Cardiac muscle cell (in vitro differentiated cells and primary cell): ENCODE measurements around the gene AGPAT2. TPM values are rescaled to one million over a fixed set of nuclear protein-coding genes. Genes with fewer than 3 reads are reported as not detected.

Experiments used
- DNase-seq, 2 donors: peaks; one replicate each; pipeline versions ENCODE4 v3.0.0 to v3.0.0-alpha.2; 2010 to 2017; ENCODE audit warnings: low read depth in 1 of 2, low spot score in 1 of 2
- H3K27ac ChIP-seq: fragments of 200-600 bp; sonication (generic); 2 replicates; pipeline ENCODE4 v1.5.1; 2016
- H3K27me3 ChIP-seq: fragments of 200-600 bp; sonication (generic); 2 replicates; pipeline ENCODE4 v1.6.0; 2016; ENCODE audit warnings: control low read depth
- H3K36me3 ChIP-seq: fragments of 200-600 bp; sonication (generic); 2 replicates; pipeline ENCODE4 v1.5.1; 2016; ENCODE audit warnings: control low read depth
- H3K4me1 ChIP-seq: fragments of 200-600 bp; sonication (generic); 2 replicates; pipeline ENCODE4 v1.8.1; 2017; ENCODE audit warnings: low read depth, mild to moderate bottlenecking, mixed run types
- H3K4me3 ChIP-seq: fragments of 200-600 bp; sonication (generic); 2 replicates; pipeline ENCODE4 v1.5.1; 2016; ENCODE audit warnings: mild to moderate bottlenecking
- H3K9me3 ChIP-seq: fragments of 200-600 bp; sonication (generic); 2 replicates; pipeline ENCODE4 v1.5.1; 2017; ENCODE audit warnings: low read depth, mild to moderate bottlenecking, control low read depth
- polyA plus RNA-seq: library from polyadenylated mRNA; unstranded; fragments of >200 nt; fragmentation: Nextera tagmentation; extraction: Ambion mirVana; gene quantifications from 2 replicates; pipeline ENCODE4 v1.2.1, GENCODE V29; 2016
- total RNA-seq: library from RNA; depleted of rRNA; stranded (reverse); fragments of >200 nt; gene quantifications from 2 replicates; pipeline ENCODE4 v1.2.3, GENCODE V29; 2016
- TF ChIP-seq, protein P1 (sequence below): IDR thresholded peaks from 2 replicates; pipeline ENCODE4 v1.5.1; 2012; ENCODE audit warnings: low read depth, mild to moderate bottlenecking, low read length

Gene AGPAT2
- total and polyA plus RNA-seq, 2 experiments from 2014 or later = 72.5 to 103 TPM

DNA sequence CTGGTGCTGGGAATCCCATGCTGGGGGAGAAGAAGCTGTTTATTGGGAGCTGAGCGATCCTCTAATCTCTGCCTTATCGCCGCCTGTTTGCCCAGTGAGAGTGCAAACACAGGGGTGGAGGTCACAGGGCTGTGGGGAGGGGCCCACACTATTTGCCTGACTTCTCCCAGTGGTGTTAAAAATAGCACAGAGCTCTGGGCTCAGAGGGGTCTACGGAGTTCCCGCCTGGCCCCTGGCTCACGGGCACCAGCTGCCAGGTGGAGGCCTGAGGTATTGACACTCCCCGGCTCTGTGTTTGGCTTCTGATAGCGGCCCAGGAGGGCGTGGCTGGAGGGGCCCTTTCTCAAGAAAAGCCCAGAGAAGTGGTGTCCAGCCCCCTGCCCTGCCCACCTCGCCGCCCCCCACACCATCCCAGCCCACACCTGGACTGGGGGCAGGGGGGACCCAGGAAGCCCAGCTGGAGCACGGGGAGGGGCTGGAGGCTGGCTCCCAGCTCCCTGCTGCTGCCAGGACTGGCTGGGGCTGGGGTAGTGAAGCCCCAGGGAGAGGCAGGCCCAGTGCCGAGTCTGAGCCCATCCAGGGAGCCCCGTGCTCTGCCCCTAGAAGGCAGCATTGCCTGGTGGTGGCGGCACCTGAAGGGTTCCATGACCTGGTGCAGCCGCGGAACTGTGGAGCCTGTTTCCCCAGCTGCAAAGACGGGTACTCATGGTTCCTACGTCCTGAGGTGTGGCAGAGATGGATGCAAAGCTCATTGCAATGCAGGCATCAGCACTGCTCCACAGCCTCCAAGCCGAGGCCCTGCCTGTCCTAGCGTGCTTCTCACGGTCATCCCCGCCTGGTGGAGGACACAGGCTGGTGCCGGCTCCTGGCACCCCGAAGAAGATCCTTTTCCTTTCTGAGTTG is 60.3 kb downstream of the AGPAT2 start:
- Histone ChIP-seq H3K4me3 (no peak overlapping the region), H3K4me1 (peaks cover 24% of the 10 kb centered on the region), H3K27me3 (no peaks in the 10 kb centered on the region), H3K27ac (peak overlapping the region; percentile 83), H3K36me3 (no peaks in the 10 kb centered on the region), H3K9me3 (no peaks in the 10 kb centered on the region)
- TF ChIP-seq, protein P1, sequence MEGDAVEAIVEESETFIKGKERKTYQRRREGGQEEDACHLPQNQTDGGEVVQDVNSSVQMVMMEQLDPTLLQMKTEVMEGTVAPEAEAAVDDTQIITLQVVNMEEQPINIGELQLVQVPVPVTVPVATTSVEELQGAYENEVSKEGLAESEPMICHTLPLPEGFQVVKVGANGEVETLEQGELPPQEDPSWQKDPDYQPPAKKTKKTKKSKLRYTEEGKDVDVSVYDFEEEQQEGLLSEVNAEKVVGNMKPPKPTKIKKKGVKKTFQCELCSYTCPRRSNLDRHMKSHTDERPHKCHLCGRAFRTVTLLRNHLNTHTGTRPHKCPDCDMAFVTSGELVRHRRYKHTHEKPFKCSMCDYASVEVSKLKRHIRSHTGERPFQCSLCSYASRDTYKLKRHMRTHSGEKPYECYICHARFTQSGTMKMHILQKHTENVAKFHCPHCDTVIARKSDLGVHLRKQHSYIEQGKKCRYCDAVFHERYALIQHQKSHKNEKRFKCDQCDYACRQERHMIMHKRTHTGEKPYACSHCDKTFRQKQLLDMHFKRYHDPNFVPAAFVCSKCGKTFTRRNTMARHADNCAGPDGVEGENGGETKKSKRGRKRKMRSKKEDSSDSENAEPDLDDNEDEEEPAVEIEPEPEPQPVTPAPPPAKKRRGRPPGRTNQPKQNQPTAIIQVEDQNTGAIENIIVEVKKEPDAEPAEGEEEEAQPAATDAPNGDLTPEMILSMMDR = no peak
- peak in 1 of 2 donors; percentile 82 for DNase-seq

DNA sequence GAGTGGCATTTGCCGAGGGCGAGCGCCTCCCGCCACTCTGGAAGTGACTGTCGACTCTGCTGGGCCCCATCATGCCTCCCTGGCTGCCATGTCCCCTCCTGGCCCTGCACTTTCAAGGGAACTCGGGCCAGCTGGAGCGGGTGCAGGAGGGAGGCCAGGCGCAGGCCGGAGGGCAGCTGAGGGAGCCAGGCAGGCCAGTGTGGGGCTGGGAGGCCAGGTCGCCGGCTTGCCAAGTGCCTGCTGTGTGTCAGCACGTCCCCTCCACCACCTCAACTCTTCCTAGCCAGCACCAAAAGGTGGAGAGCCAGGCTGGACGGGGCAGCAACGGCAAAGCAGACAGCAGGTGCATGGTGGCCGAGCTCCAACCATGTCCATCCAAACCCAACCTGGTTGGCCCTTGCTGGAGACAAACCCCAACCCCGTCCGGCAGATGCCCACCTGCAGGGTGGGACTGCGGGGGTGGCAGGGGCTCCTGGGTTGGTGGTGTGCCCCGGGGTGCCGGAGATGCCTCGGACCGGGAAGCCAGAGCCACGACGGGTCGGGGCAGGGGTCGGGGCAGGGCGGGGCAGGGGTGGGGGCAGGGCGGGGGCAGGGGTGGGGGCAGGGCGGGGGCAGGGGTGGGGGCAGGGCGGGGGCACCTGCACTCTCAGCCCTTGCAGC is 61.1 kb downstream of the AGPAT2 start:
- peaks cover 27% of the 10 kb centered on the region for H3K4me1 ChIP-seq

DNA sequence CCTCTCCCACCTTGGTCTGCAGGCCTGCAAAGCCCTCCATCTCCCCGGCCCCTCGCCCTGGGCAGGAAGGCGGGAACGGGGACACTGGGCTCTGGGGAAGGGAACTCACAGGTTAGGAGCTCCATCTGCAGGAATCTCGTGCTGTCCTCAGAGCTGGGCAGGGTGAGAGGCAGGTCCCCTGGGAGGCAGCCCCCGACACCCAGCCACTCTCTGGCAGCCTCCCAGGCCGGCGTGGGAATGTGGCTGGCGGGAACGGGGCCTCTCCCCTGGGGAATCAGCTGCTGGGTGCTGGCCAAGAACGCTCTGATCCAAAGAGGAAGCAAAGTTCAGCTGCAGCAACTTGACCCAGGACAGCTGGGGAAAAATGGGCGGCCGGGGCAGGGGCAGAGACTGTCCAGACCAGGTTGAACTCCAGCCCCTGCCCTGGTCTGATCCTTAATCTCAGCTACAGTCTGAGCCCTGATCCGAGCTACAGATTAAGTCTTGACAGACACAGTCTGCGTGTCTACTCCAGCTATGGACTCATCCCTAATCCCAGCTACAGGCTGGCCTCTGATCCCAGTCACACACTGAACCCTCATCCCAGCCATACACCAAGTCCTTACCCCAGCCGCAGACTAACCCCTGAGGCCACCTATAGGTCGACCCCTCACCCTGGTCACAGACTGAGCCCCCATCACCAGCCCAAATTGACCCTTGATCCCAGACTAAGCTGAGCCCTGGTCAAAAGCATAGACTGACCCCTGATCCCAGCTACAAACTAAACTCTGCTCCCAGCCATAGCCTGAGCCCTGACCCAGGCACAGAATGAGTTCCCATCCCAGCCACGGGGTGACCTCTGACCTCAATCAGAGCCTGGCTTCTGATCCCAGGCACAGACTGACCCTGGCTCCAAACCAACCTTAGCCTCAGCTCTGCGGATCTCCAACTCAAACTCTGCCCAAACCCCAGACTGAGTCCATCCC is 61.9 kb downstream of the AGPAT2 start:
- H3K27ac ChIP-seq = peak overlapping the region; percentile 83

More for the DNA sequence above, 61.1 kb downstream of the AGPAT2 start:
- TF ChIP-seq, protein P1 = no peak
- H3K27ac ChIP-seq = peak overlapping the region; percentile 83
- H3K27me3 ChIP-seq = no peaks in the 10 kb centered on the region
- H3K4me3 ChIP-seq = no peak overlapping the region
- no peaks in the 10 kb centered on the region for H3K36me3 ChIP-seq
- no peak for DNase-seq
- H3K9me3 ChIP-seq = no peaks in the 10 kb centered on the region

DNA sequence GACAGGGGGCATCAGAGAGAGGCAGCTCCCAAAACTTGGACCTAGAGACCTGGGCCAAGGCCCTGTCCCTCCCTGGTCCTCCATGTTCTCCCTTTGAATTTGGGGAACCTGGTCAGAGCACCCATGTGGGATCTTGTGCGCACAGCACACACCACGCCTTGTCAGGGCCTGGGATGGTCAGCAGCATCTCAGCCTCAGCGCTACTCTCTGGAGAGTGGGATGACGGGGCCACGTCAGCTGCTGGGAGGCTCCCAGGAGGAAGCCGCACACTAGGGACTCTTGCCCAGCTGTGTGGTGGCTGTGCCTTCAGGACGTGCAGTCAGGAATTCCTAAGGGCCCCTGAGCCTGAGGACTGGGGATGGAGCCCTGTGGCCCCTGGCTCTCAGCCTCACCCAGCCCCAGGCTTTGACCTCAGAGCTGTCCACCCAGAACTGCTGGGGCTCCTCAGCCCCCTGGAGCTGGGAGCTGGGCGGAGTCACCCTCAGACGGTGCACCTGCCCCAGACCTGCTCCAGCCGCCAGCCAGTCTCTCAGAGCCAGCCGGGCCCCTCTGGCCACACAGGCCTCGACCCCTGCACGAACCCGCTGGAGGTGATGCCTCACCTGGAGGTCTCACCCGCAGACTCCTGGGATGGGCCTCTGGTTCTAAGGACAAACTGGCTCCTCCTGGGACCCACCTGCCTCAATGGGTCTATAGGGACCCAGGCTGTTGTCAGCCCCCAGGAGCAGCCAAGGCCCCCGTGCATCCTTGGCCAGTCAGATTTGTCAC is 62.9 kb downstream of the AGPAT2 start:
- H3K9me3 ChIP-seq = no peaks in the 10 kb centered on the region
- peak overlapping the region; percentile 83 for H3K27ac ChIP-seq
- no peaks in the 10 kb centered on the region for H3K36me3 ChIP-seq
- no peak for DNase-seq
- TF ChIP-seq, protein P1 = no peak
- no peak overlapping the region for H3K4me3 ChIP-seq
- H3K27me3 ChIP-seq = no peaks in the 10 kb centered on the region
- H3K4me1 ChIP-seq = peaks cover 40% of the 10 kb centered on the region

More for the DNA sequence above, 61.9 kb downstream of the AGPAT2 start:
- H3K9me3 ChIP-seq = no peaks in the 10 kb centered on the region
- TF ChIP-seq, protein P1 = peak; percentile 48
- peak; percentile 79 to 88 for DNase-seq
- no peak overlapping the region for H3K4me3 ChIP-seq
- no peaks in the 10 kb centered on the region for H3K36me3 ChIP-seq
- H3K27me3 ChIP-seq = no peaks in the 10 kb centered on the region
- peaks cover 35% of the 10 kb centered on the region for H3K4me1 ChIP-seq
